Upper lobe of left lung (tissue), 6 donors: ENCODE results near the gene EMX2. TPM values are rescaled to one million over a fixed set of nuclear protein-coding genes. Genes with fewer than 3 reads are reported as not detected.

Experiments used
- ATAC-seq, 2 donors: fragments of 200-7000 bp; cut with Tn5 transposase; one replicate each; pipeline ENCODE4 v1.9.1; 2022; ENCODE audit warnings: mild to moderate bottlenecking in 2 of 2, moderate library complexity in 2 of 2; ENCODE audit not compliant: low FRiP score in 2 of 2
- DNase-seq, 2 donors: peaks; one replicate each; pipeline ENCODE4 v3.0.0-alpha.2; 2019 to 2020
- H3K27ac ChIP-seq, 4 donors: fragments of 200-600 bp; sonication (generic); one replicate each; pipeline ENCODE4 v1.5.1; 2016 to 2019
- H3K27me3 ChIP-seq, 4 donors: fragments of 200-600 bp; sonication (generic); one replicate each; pipeline ENCODE4 v1.5.1; 2017 to 2019
- H3K36me3 ChIP-seq, 4 donors: fragments of 200-600 bp; sonication (generic); one replicate each; pipeline ENCODE4 v1.5.1; 2016 to 2019
- H3K4me1 ChIP-seq, 4 donors: fragments of 200-600 bp; sonication (generic); one replicate each; pipeline ENCODE4 v1.5.1; 2018 to 2019
- H3K4me3 ChIP-seq, 4 donors: fragments of 200-600 bp; sonication (generic); one replicate each; pipeline ENCODE4 v1.5.1; 2017 to 2019; ENCODE audit warnings: mild to moderate bottlenecking in 2 of 4, moderate library complexity in 1 of 4
- H3K9me3 ChIP-seq, 4 donors: fragments of 200-600 bp; sonication (generic); one replicate each; pipeline ENCODE4 v1.5.1; 2018 to 2019
- EP300 ChIP-seq, 4 donors: sonication (generic); formaldehyde crosslinking; IDR thresholded peaks; one replicate each; pipeline ENCODE4 v1.5.1; 2017; ENCODE audit warnings: antibody characterized with exemption in 4 of 4, control low read depth in 2 of 4
- POLR2A ChIP-seq, 4 donors: fragments of 450-650 bp; IDR thresholded peaks; one replicate each; pipeline ENCODE4 v1.5.1; 2016 to 2017; ENCODE audit warnings: antibody characterized with exemption in 4 of 4, mild to moderate bottlenecking in 2 of 4
- POLR2AphosphoS5 ChIP-seq, 2 donors: sonication (generic); formaldehyde crosslinking; IDR thresholded peaks; one replicate each; pipeline ENCODE4 v1.5.1; 2017; ENCODE audit warnings: antibody characterized with exemption in 2 of 2
- WGBS, 2 donors: methylation state at CpG; one replicate each; pipeline ENCODE4 v1.1.5; 2017 to 2018; 5-methylcytosine and 5-hydroxymethylcytosine counted together
- total RNA-seq, 6 donors: library from RNA; depleted of rRNA in 4 of 6; stranded (reverse); fragments of >200 nt in 4 of 6; gene quantifications; one replicate each; pipeline versions ENCODE4 v1.1.0 to v1.2.1, GENCODE V29; 2016 to 2021
- TF ChIP-seq, protein P1 (sequence below), 6 experiments: fragments of 450-650 bp in 4 of 6; fragments of 200-600 bp in 2 of 6; sonication (generic) in 2 of 6; IDR thresholded peaks; one replicate each; pipeline ENCODE4 v1.5.1; 2016 to 2019; ENCODE audit warnings: antibody characterized with exemption in 6 of 6
- donor health status: DM: no; HTN: no; CAD: no; lungs with moderate emphysema.
- donor health status: DM: no; HTN: yes; CAD: no; lungs with severe emphysema.

Gene EMX2
- under 1 TPM in 1 of 6 donors, not detected in 5; 0.09 TPM for total RNA-seq

DNA sequence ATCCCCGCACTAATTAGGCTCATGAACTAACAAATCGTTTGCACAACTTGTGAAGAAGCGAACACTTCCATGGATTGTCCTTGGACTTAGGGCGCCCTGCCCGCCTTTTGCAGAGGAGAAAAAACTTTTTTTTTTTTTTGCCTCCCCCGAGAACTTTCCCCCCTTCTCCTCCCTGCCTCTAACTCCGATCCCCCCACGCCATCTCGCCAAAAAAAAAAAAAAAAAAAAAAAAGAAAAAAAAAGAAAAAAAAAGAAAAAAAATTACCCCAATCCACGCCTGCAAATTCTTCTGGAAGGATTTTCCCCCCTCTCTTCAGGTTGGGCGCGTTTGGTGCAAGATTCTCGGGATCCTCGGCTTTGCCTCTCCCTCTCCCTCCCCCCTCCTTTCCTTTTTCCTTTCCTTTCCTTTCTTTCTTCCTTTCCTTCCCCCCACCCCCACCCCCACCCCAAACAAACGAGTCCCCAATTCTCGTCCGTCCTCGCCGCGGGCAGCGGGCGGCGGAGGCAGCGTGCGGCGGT is at the start of gene EMX2:
Gene EMX2, plus strand, starts transcription at position 41 of the 519 bp plus-strand sequence. CDS start 522 bp downstream, outside the sequence.
- DNase-seq = no peak

DNA sequence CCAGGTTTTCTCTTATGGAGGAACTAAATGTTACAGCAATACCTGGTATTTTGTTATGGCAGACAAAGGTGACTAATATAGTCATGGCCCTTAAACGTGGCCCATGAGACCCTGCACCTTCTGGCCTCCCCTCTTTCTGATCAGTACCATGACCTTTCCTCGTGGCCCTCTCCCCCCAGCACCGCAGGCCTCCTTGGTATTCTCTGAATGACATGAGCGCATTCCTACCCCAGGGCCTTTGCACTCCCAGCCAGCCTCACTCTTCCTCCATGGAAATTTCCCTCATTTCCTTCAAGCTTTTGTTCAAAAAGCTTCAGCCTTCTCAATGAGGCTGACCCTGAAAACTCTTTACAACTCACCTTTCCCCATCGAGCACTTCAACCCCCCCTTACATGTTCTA is 46.5 kb upstream of the EMX2 start:
- no peaks in the 10 kb centered on the region for H3K27me3 ChIP-seq

More for the DNA sequence above, at the start of gene EMX2:
- H3K9me3 ChIP-seq = no peaks in the 10 kb centered on the region
- TF ChIP-seq, protein P1, sequence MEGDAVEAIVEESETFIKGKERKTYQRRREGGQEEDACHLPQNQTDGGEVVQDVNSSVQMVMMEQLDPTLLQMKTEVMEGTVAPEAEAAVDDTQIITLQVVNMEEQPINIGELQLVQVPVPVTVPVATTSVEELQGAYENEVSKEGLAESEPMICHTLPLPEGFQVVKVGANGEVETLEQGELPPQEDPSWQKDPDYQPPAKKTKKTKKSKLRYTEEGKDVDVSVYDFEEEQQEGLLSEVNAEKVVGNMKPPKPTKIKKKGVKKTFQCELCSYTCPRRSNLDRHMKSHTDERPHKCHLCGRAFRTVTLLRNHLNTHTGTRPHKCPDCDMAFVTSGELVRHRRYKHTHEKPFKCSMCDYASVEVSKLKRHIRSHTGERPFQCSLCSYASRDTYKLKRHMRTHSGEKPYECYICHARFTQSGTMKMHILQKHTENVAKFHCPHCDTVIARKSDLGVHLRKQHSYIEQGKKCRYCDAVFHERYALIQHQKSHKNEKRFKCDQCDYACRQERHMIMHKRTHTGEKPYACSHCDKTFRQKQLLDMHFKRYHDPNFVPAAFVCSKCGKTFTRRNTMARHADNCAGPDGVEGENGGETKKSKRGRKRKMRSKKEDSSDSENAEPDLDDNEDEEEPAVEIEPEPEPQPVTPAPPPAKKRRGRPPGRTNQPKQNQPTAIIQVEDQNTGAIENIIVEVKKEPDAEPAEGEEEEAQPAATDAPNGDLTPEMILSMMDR (IDR thresholded peaks at IDR 0.05) = no peak
- TF ChIP-seq POLR2AphosphoS5 (IDR thresholded peaks at IDR 0.05) (no peak), EP300 (IDR thresholded peaks at IDR 0.05) (no peak), POLR2A (IDR thresholded peaks at IDR 0.05) (no peak)
- peaks cover 2 to 89% (median 49%) of the 10 kb centered on the region in 4 donors for H3K27me3 ChIP-seq
- no peaks in the 10 kb centered on the region for H3K36me3 ChIP-seq
- ATAC-seq = no peak
- peak within 1 kb of the TSS in 3 of 4 donors; percentile 4 to 31 (median 13) for H3K4me3 ChIP-seq
- H3K27ac ChIP-seq = no peak within 1 kb of the TSS
- WGBS, 2 donors = 9% methylated on average over 15 to 22 of the region's 26 CpGs
- peaks cover 38 to 65% (median 46%) of the 10 kb centered on the region in 4 donors for H3K4me1 ChIP-seq

DNA sequence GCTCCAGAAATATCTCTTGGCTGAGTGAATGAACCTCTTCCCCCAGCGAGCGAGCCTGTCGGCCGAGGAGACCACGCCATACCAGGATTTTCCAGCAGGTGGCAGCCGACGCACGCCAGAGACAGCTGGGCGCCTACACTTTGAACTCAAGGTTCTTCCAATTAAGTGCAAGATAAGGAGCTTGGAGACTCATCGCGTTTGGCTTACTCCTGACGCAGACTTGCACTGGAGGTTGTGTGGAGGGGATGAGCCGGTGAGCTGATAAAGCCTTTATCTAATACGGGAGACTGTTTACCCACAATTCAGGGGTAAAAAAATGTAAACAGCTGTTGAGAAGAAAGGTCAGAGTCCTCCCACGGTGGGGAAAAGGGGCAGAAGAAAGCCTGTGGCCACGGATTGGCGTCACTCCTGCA is 45.9 kb upstream of the EMX2 start:
- Histone ChIP-seq H3K36me3 (no peaks in the 10 kb centered on the region), H3K27ac (no peak overlapping the region), H3K4me3 (no peak overlapping the region), H3K4me1 (no peaks in the 10 kb centered on the region), H3K27me3 (no peaks in the 10 kb centered on the region), H3K9me3 (no peaks in the 10 kb centered on the region)
- peak; percentile 75 to 89 for DNase-seq
- WGBS, 2 donors = 10 to 11% methylated on average over 17 of the region's 17 CpGs
- ATAC-seq = peak; percentile 82 to 96
- TF ChIP-seq EP300 (IDR thresholded peaks at IDR 0.05) (no peak), POLR2A (IDR thresholded peaks at IDR 0.05) (no peak)
- TF ChIP-seq, protein P1 (IDR thresholded peaks at IDR 0.05) = peak; percentile 77 to 92 (median 89)

More for the DNA sequence above, 46.5 kb upstream of the EMX2 start:
- no peaks in the 10 kb centered on the region for H3K9me3 ChIP-seq
- no peak overlapping the region for H3K4me3 ChIP-seq
- H3K4me1 ChIP-seq = no peaks in the 10 kb centered on the region
- no peak overlapping the region for H3K27ac ChIP-seq
- DNase-seq (no peak), ATAC-seq (no peak)
- TF ChIP-seq, protein P1 (IDR thresholded peaks at IDR 0.05) = no peak
- TF ChIP-seq EP300 (IDR thresholded peaks at IDR 0.05) = no peak
- WGBS, 2 donors = 40 to 63% methylated on average over 5 of the region's 5 CpGs
- no peaks in the 10 kb centered on the region for H3K36me3 ChIP-seq

DNA sequence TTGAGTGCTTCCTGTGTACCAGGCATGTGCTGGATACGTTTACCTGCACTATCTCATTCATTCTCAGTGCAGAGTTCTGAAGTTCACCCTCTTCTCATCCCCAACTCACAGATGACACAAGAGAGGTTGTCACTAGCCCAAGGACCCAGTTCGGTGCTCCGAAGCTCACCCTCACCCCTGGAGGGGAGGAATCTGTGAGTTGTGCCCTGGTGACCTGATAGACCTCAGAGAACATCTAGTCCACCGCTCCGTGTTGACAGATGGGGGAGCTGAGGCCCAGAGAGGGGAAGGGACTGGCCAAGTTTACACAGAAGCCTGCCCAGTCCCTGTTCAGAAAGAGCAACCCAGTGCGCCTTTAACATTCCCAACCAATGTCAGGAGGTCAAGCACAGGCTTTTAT is 44.8 kb upstream of the EMX2 start:
- DNase-seq = no peak
- H3K27me3 ChIP-seq = peaks cover 0 to 3% (median 0%) of the 10 kb centered on the region in 4 donors
- no peak for ATAC-seq

More for the DNA sequence above, 44.8 kb upstream of the EMX2 start:
- TF ChIP-seq EP300 (IDR thresholded peaks at IDR 0.05) (no peak), POLR2AphosphoS5 (IDR thresholded peaks at IDR 0.05) (no peak), POLR2A (IDR thresholded peaks at IDR 0.05) (no peak)
- TF ChIP-seq, protein P1 (IDR thresholded peaks at IDR 0.05) = no peak
- no peaks in the 10 kb centered on the region for H3K4me1 ChIP-seq
- no peak overlapping the region for H3K27ac ChIP-seq
- H3K9me3 ChIP-seq = no peaks in the 10 kb centered on the region
- H3K36me3 ChIP-seq = no peaks in the 10 kb centered on the region
- WGBS, 2 donors = 73 to 78% methylated on average over 2 to 6 of the region's 6 CpGs
- H3K4me3 ChIP-seq = no peak overlapping the region
